ENCODE data around the gene BCAS1. TPM values are rescaled to one million over a fixed set of nuclear protein-coding genes. Genes with fewer than 3 reads are reported as not detected.
A peak's percentile ranks its signal among the peaks of the same experiment; 100 is the strongest.
"Not testable (repeated sequence)": the region's sequence is repeated elsewhere in the genome, so short reads cannot be mapped to it uniquely, and the experiment has no call there.

Gene BCAS1
- total RNA-seq, 2 donors from 2014 or later: not detected

DNA sequence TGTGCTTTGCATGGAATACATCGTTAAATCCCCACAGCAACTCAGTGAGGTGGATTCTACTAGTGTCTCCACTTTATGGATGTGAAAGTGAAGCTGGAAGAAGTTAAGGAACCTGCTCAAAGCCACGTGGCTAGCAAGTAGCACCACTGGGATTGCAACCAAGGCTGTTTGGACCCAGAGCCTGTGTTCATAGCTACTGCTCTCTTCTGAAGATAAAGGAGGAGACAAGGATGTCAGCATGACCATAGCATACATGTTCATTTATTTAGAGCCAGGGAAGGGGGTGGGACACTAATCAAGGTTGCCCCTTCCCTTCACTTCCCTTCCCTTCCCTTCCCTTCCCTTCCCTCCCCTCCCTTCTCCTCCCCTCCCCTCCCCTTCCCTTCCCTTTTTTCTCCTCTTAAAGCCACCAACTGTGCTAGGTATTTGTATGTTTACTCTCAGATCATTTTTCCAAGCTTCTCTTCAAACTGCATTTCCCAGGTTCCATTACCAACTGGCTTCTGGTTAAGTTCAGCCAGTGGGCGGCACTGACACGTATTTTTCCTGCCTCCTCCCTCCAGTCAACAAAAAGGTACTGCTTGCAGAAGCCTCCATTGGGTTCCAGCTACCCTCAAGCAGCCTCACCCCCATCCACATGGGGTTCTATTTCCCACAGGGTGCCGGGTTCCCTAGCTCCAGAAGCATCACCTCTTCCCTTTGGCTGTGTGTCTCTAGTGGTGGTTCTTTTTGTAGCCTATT lies 134.9 kb downstream of the BCAS1 start:
- Histone ChIP-seq H3K9ac (ENCODE audit: extremely low read depth, low read length, poor library complexity, severe bottlenecking) (no peak overlapping the region), H3K4me1 (ENCODE audit: control insufficient read depth, insufficient read depth, low read length) (peaks cover 20% of the 10 kb centered on the region), H3K27me3 (ENCODE audit: control insufficient read depth, insufficient read depth, low read length, poor library complexity, severe bottlenecking) (no peaks in the 10 kb centered on the region), H3K36me3 (ENCODE audit: control insufficient read depth, insufficient read depth, low read length) (no peaks in the 10 kb centered on the region), H3K4me3 (ENCODE audit: low read length) (no peak overlapping the region), H3K27ac (ENCODE audit: low read depth, low read length) (no peak overlapping the region), H3K9me3 (ENCODE audit: control insufficient read depth, low read length) (no peaks in the 10 kb centered on the region)
- peaks cover 58% of the 10 kb centered on the region for H3K4me1 Mint-ChIP-seq
- peak overlapping the region; percentile 71 for H3K27ac Mint-ChIP-seq
- H3K36me3 Mint-ChIP-seq (ENCODE audit: low read depth): no peaks in the 10 kb centered on the region
- 54 to 61% methylated on average over 3 to 4 of the region's 5 CpGs for WGBS, 2 experiments (ENCODE audit: insufficient coverage in 1 of 2, insufficient read length in 1 of 2)
- TF ChIP-seq, protein P1, sequence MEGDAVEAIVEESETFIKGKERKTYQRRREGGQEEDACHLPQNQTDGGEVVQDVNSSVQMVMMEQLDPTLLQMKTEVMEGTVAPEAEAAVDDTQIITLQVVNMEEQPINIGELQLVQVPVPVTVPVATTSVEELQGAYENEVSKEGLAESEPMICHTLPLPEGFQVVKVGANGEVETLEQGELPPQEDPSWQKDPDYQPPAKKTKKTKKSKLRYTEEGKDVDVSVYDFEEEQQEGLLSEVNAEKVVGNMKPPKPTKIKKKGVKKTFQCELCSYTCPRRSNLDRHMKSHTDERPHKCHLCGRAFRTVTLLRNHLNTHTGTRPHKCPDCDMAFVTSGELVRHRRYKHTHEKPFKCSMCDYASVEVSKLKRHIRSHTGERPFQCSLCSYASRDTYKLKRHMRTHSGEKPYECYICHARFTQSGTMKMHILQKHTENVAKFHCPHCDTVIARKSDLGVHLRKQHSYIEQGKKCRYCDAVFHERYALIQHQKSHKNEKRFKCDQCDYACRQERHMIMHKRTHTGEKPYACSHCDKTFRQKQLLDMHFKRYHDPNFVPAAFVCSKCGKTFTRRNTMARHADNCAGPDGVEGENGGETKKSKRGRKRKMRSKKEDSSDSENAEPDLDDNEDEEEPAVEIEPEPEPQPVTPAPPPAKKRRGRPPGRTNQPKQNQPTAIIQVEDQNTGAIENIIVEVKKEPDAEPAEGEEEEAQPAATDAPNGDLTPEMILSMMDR (conservative IDR thresholded peaks at IDR 0.05): no peak
- H3K9me3 Mint-ChIP-seq: no peaks in the 10 kb centered on the region
- peak; percentile 62 for DNase-seq
- no peaks in the 10 kb centered on the region for H3K27me3 Mint-ChIP-seq (ENCODE audit: insufficient read depth)
- H3K4me3 Mint-ChIP-seq: no peak overlapping the region

DNA sequence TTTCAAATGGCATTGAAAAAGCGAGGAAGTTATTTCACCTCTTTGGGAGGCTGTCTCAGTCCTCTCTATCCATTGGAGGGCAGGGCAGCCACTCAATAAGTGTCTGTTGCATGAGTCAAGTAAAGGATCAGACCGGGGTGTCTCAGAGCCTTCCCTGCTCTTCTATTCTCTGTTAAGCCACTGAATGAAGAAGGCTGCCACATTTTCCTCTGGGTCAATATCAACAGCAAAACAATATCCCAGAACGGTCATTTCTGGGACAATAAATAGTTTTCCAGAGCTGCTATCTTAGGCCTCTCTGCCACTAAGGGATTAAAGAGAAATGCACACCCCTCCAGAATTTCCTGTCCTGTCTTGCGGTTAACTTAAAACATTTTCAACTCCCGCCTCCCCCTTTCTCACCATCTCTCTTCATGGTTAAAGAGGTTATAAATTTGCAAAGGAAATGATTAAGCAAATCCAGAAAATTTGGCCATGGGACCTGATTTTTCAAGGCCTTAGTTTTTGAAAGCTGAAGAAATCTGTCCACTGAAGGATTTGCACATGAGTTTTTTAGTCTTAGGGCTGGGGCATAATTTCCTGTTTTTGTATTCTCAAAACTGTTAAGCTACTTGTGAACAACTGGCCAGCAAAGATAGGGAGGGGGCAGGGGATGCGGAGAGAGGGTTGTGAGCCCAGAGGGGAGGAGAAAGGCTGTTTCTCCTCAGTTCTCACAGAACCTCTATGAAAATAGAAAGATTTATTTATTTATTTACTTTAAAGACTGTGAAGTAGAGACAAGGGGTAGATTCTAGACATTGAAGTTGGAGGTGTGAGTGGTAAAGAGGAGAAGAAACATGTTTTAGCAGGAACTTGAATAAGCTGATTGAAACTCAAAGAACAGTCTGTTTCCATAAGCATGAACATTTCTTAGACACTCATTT lies 135.7 kb downstream of the BCAS1 start:
- Histone ChIP-seq H3K4me1 (ENCODE audit: control insufficient read depth, insufficient read depth, low read length) (peaks cover 14% of the 10 kb centered on the region), H3K36me3 (ENCODE audit: control insufficient read depth, insufficient read depth, low read length) (no peaks in the 10 kb centered on the region), H3K27me3 (ENCODE audit: control insufficient read depth, insufficient read depth, low read length, poor library complexity, severe bottlenecking) (no peaks in the 10 kb centered on the region), H3K9ac (ENCODE audit: extremely low read depth, low read length, poor library complexity, severe bottlenecking) (no peak overlapping the region), H3K27ac (ENCODE audit: low read depth, low read length) (peak overlapping the region; percentile 4), H3K4me3 (ENCODE audit: low read length) (no peak overlapping the region), H3K9me3 (ENCODE audit: control insufficient read depth, low read length) (no peaks in the 10 kb centered on the region)
- Mint-ChIP-seq H3K27ac (peak overlapping the region; percentile 50), H3K9me3 (no peaks in the 10 kb centered on the region), H3K4me3 (no peak overlapping the region), H3K4me1 (peaks cover 50% of the 10 kb centered on the region), H3K27me3 (ENCODE audit: insufficient read depth) (no peaks in the 10 kb centered on the region), H3K36me3 (ENCODE audit: low read depth) (no peaks in the 10 kb centered on the region)
- DNase-seq: peak; percentile 77
- TF ChIP-seq, protein P1 (conservative IDR thresholded peaks at IDR 0.05): no peak
- WGBS, 2 experiments (ENCODE audit: insufficient coverage in 1 of 2, insufficient read length in 1 of 2): 29 to 62% methylated on average over 3 to 6 of the region's 6 CpGs

DNA sequence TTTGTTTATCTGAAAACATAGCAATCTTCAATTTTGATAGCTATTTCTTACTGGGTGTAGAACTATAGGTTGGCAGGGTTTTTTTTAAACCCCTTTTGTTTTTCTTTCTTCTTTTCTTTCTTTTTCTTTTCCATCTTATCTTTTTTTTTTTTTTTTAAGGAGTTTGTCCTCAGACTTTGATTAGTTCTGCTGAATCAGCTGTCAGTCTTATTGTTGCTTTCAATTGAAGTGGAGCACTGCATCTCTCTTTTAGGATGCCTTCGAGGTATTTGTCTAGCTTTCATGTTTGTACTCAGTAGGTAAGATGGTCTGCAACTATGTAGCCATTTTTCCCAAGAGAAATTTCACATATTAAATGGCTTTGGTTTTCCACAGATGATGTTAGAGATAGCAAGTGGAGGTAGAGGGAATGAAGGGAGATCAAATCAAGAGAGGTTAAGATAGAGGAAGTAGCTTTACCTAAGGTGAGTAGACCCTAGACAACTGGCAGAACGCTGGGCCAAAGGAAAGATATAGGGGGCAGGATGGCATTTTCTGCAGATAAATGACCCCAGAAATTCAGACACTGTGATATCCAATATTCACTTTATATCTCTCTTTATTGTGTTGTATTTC lies 137.1 kb downstream of the BCAS1 start:
- H3K27me3 ChIP-seq (ENCODE audit: control insufficient read depth, insufficient read depth, low read length, poor library complexity, severe bottlenecking): no peaks in the 10 kb centered on the region
- Mint-ChIP-seq H3K4me3 (no peak overlapping the region), H3K4me1 (peaks cover 37% of the 10 kb centered on the region), H3K36me3 (ENCODE audit: low read depth) (no peaks in the 10 kb centered on the region), H3K9me3 (no peaks in the 10 kb centered on the region), H3K27me3 (ENCODE audit: insufficient read depth) (no peaks in the 10 kb centered on the region), H3K27ac (no peak overlapping the region)
- H3K9me3 ChIP-seq (ENCODE audit: control insufficient read depth, low read length): no peaks in the 10 kb centered on the region
- H3K27ac ChIP-seq (ENCODE audit: low read depth, low read length): no peak overlapping the region
- DNase-seq: no peak
- no peaks in the 10 kb centered on the region for H3K36me3 ChIP-seq (ENCODE audit: control insufficient read depth, insufficient read depth, low read length)
- TF ChIP-seq, protein P1 (conservative IDR thresholded peaks at IDR 0.05): no peak
- WGBS, 2 experiments (ENCODE audit: insufficient coverage in 1 of 2, insufficient read length in 1 of 2): 80 to 96% methylated on average over 1 to 2 of the region's 2 CpGs
- H3K9ac ChIP-seq (ENCODE audit: extremely low read depth, low read length, poor library complexity, severe bottlenecking): no peak overlapping the region
- no peak overlapping the region for H3K4me3 ChIP-seq (ENCODE audit: low read length)
- H3K4me1 ChIP-seq (ENCODE audit: control insufficient read depth, insufficient read depth, low read length): peaks cover 4% of the 10 kb centered on the region

DNA sequence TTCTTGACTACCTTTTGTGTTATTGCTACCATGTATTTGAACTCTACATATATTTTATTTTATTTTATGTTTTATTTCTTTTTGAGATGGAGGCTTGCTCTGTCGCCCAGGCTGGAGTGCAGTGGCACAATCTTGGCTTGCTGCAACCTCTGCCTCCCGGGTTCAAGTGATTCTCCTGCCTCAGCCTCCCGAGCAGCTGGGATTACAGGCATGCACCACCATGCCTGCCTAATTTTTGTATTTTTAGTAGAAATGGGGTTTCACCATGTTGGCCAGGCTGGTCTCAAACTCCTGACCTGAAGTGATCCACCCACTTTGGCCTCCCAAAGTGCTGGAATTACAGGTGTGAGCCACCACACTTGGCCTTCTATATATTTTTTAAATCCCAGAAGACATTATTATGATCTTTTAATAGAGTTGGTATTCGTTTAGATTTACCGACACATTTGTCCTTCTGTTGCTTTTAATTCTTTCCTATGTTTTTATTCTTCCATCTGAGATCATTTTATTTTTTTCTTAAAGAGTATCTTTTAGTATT lies 137.7 kb downstream of the BCAS1 start:
- not testable (repeated sequence) for H3K9me3 ChIP-seq (ENCODE audit: control insufficient read depth, low read length); H3K9me3 Mint-ChIP-seq; H3K27me3 ChIP-seq (ENCODE audit: control insufficient read depth, insufficient read depth, low read length, poor library complexity, severe bottlenecking); H3K4me1 ChIP-seq (ENCODE audit: control insufficient read depth, insufficient read depth, low read length); H3K27ac Mint-ChIP-seq; H3K27ac ChIP-seq (ENCODE audit: low read depth, low read length); H3K36me3 ChIP-seq (ENCODE audit: control insufficient read depth, insufficient read depth, low read length); H3K27me3 Mint-ChIP-seq (ENCODE audit: insufficient read depth); DNase-seq; H3K4me3 ChIP-seq (ENCODE audit: low read length); H3K4me3 Mint-ChIP-seq; H3K36me3 Mint-ChIP-seq (ENCODE audit: low read depth); H3K9ac ChIP-seq (ENCODE audit: extremely low read depth, low read length, poor library complexity, severe bottlenecking)
- peaks cover 31% of the 10 kb centered on the region for H3K4me1 Mint-ChIP-seq
- WGBS, 2 experiments (ENCODE audit: insufficient coverage in 1 of 2, insufficient read length in 1 of 2): 89 to 90% methylated on average over 2 to 5 of the region's 5 CpGs
